Mucosa of stomach (tissue), 1 donor: ENCODE measurements around the gene PVALEF.

ENCODE experiments used
- H3K27me3 ChIP-seq: one replicate; pipeline ENCODE4 v1.7.0; 2013; ENCODE audit warnings: mild to moderate bottlenecking, low read length; ENCODE audit not compliant: control insufficient read depth, insufficient read depth
- H3K36me3 ChIP-seq: one replicate; pipeline ENCODE4 v1.7.0; 2013; ENCODE audit warnings: low read length; ENCODE audit not compliant: control insufficient read depth, insufficient read depth
- H3K4me1 ChIP-seq: one replicate; pipeline ENCODE4 v1.7.0; 2013; ENCODE audit warnings: mild to moderate bottlenecking, low read length; ENCODE audit not compliant: control insufficient read depth, insufficient read depth
- H3K4me3 ChIP-seq: one replicate; pipeline ENCODE4 v1.7.0; 2013; ENCODE audit warnings: low read length
- H3K9ac ChIP-seq: one replicate; pipeline ENCODE4 v1.7.0; 2013; ENCODE audit warnings: mild to moderate bottlenecking, low read length, moderate library complexity
- H3K9me3 ChIP-seq: one replicate; pipeline ENCODE4 v1.7.0; 2013; ENCODE audit warnings: mild to moderate bottlenecking, low read length, moderate library complexity; ENCODE audit not compliant: control insufficient read depth
- donor health status: Pancreatic carcinoma.

The PVALEF gene

DNA sequence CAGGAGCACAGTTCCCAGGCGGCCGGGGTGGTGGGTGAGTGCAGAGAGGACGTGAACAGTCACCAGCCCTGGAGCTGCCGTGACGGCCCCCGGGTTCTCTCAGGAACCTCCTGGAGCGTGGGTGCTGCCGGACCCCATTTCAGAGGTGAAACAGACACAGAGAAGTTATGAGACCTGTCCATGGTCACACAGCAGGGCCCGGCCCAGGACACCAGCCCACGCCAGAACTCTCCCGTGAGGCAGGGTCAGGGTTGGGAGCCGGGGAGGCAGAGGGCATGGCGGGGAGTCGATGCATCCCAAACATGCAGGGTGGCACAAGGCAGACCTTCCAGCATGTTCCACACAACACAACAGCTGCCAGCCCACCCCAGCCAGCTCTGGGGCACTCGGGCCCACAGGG lies 3.8 kb upstream of the PVALEF start:
- Histone ChIP-seq H3K36me3 (no peaks in the 10 kb centered on the region), H3K9me3 (no peaks in the 10 kb centered on the region), H3K4me3 (no peak overlapping the region), H3K4me1 (peaks cover 5% of the 10 kb centered on the region), H3K9ac (no peak overlapping the region), H3K27me3 (peaks cover 22% of the 10 kb centered on the region)

GRCh38 chr17:81161972-81162371 lies 3.3 kb upstream of the PVALEF start:
- H3K9me3 ChIP-seq, result no peaks in the 10 kb centered on the region
- H3K4me3 ChIP-seq, result no peak overlapping the region
- H3K27me3 ChIP-seq, result peaks cover 26% of the 10 kb centered on the region

GRCh38 chr17:81162491-81162890 lies 2.8 kb upstream of the PVALEF start:
- H3K36me3 ChIP-seq, result no peaks in the 10 kb centered on the region
- H3K9ac ChIP-seq, result no peak overlapping the region
- peaks cover 5% of the 10 kb centered on the region for H3K4me1 ChIP-seq
- H3K27me3 ChIP-seq, result peaks cover 30% of the 10 kb centered on the region
- no peak overlapping the region for H3K4me3 ChIP-seq
- no peaks in the 10 kb centered on the region for H3K9me3 ChIP-seq

More at GRCh38 chr17:81161972-81162371, 3.3 kb upstream of the PVALEF start:
- Histone ChIP-seq H3K9ac (no peak overlapping the region), H3K36me3 (no peaks in the 10 kb centered on the region), H3K4me1 (peaks cover 5% of the 10 kb centered on the region)

DNA sequence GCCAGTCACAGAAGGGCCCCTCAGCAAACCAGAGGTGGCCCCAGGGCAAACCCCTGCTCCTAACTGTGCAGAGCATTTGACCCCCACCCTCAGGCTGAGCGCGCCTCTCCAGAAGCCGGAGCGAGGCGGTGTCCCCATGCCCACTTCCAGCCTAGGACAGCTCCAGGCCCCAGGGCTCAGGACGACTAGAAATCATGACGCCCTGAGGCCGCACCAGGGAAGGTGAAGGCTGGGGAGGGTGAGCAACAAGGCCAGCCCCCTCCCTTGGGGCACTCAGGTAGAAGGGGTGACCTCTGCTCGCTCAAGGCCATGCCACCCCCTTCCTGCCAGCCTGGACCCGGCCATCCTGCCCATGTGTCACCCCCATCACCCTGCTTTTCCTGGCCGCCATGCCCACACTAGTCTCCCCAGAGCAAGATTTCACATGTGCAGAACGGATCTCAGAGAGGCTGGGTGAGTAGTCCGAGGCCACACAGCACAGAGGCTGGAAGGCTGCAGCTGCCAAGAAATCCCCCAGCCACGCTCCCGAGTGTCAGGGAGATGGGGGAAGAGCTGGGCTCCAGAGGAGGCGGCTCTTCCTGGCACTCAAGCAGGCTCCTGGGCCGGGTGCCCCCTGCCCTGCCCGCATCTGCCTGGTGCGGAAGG lies 2.1 kb upstream of the PVALEF start:
- Histone ChIP-seq H3K27me3 (peaks cover 30% of the 10 kb centered on the region), H3K4me1 (peaks cover 5% of the 10 kb centered on the region), H3K4me3 (no peak overlapping the region), H3K36me3 (no peaks in the 10 kb centered on the region), H3K9me3 (no peaks in the 10 kb centered on the region), H3K9ac (no peak overlapping the region)

GRCh38 chr17:81163703-81164370 lies 1.5 kb upstream of the PVALEF start:
- Histone ChIP-seq H3K9ac (no peak overlapping the region), H3K36me3 (no peaks in the 10 kb centered on the region), H3K4me3 (no peak overlapping the region), H3K27me3 (peaks cover 30% of the 10 kb centered on the region), H3K4me1 (peaks cover 5% of the 10 kb centered on the region), H3K9me3 (no peaks in the 10 kb centered on the region)

DNA sequence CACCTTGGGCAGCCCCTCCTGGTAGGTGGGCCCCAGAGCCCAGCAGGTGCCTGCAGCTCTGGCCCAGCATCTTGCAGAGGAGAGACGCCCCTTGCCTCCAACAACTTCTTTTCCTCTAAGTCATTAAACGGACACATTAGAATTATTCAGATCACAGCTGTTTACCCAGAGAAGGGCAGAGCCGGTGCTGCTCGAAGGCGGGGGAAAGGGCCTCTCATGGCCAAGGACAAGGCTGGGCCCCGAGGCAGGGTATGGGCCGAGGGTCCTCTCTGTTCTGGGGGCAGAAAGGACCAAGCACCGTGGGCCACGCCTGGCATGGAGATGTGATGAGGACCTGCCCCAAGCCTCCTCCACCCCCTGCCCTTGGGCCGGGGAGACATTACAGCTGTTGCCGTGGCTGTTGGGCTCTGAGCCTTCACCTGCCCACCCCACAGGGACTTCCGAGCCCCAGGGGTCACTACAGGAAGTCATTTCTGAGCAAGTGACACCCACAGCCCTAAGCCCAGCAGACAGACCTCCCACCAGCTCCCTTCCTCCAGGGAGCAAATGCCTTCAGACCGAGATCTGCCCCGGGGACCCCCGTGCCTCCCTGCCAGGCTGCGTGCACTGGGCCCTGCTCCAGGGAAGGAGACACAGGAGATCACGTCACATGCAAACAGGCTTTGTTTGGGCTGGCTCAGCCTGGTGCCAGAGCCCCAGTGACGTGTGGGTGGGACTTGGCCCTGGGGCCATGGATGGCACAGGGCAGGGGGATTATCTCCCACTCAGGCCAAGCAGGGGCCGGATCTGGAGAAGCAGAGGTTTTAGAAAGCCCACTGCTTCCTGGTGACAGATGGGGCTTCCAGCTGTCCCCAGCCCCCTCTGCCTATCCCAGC lies 699 bp upstream of the PVALEF start:
- no peak overlapping the region for H3K4me3 ChIP-seq

GRCh38 chr17:81166033-81166492 lies 756 bp downstream of the PVALEF start, which contains the start of gene AATK:
AATK (minus strand) TSS chr17:81166221; CDS start chr17:81165992, 229 bp downstream.
- Histone ChIP-seq H3K9ac (no peak within 1 kb of the TSS), H3K27me3 (peaks cover 30% of the 10 kb centered on the region), H3K4me1 (peaks cover 5% of the 10 kb centered on the region), H3K36me3 (no peaks in the 10 kb centered on the region), H3K9me3 (no peaks in the 10 kb centered on the region), H3K4me3 (no peak within 1 kb of the TSS)

More for the DNA sequence above, 699 bp upstream of the PVALEF start:
- H3K9ac ChIP-seq, result no peak overlapping the region
- no peaks in the 10 kb centered on the region for H3K36me3 ChIP-seq
- H3K9me3 ChIP-seq, result no peaks in the 10 kb centered on the region
- peaks cover 5% of the 10 kb centered on the region for H3K4me1 ChIP-seq
- peaks cover 30% of the 10 kb centered on the region for H3K27me3 ChIP-seq

GRCh38 chr17:81167194-81167524 lies 1.9 kb downstream of the PVALEF start:
- Histone ChIP-seq H3K9ac (no peak overlapping the region), H3K27me3 (peaks cover 30% of the 10 kb centered on the region)

GRCh38 chr17:81167638-81168037 lies 2.3 kb downstream of the PVALEF start:
- Histone ChIP-seq H3K4me1 (peaks cover 10% of the 10 kb centered on the region), H3K27me3 (peaks cover 30% of the 10 kb centered on the region), H3K9me3 (no peaks in the 10 kb centered on the region), H3K4me3 (no peak overlapping the region), H3K9ac (no peak overlapping the region), H3K36me3 (no peaks in the 10 kb centered on the region)

More at GRCh38 chr17:81167194-81167524, 1.9 kb downstream of the PVALEF start:
- H3K36me3 ChIP-seq, result no peaks in the 10 kb centered on the region
- peaks cover 10% of the 10 kb centered on the region for H3K4me1 ChIP-seq
- H3K4me3 ChIP-seq, result no peak overlapping the region
- H3K9me3 ChIP-seq, result no peaks in the 10 kb centered on the region

DNA sequence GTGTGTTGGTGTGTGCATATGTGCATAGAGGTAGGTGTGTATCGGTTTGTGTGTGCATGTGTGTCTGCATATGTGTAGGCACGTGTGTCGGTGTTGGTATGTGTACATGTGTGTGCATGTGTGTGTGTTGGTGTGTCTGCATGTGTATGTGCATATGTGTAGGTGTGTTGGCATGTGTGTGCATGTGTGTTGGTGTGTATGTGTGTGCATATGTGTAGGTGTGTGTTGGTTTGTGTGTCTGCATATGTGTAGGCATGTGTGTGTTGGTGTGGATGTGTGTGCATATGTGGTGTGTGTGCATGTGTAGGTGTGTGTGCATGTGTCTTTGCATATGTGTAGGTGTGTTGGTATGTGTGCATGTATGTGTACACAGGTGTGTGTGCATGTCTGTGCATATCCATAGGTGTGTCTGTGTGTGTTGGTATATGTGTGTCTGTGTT lies 4.6 kb downstream of the PVALEF start:
- H3K9me3 ChIP-seq, result no peaks in the 10 kb centered on the region
- peaks cover 19% of the 10 kb centered on the region for H3K27me3 ChIP-seq

DNA sequence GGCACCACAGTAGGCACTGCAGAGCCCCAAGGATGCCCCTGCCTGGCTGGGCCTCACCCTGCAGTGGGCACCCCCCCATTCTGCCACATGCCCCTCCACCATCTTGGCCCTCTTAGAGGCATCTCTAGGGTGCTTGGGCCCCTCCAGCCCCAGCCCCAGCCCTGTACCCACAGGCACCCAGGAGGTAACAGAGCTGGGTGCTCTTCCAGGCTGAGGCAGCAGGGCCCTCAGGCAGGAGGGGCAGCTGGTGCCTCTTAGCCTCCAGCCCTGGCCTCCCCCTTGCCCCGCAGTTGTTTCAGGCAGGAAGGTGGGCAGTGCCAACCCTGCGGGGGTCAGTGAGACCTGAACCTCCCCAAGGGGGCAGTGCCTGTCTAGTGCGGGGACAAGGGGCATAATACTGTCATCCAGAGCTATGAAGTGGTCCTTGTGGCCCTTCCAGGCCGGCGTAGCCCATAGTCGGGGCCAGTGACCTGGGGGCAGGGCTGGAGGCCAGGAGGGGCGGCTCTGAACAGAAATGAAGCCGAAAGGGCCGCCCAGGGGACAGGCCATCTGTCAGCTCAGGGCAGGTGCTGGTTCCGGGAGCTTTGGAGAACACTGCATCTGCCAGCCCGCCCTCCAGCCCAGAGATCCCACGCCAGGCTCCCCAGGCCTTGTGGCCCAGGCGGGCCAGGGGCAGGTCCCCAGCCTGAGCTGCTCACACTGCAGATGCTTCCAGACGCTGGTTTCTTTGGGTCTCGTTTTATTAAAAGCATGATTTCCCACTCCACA lies 5.6 kb downstream of the PVALEF start:
- peaks cover 5% of the 10 kb centered on the region for H3K4me1 ChIP-seq
- no peaks in the 10 kb centered on the region for H3K9me3 ChIP-seq
- no peaks in the 10 kb centered on the region for H3K36me3 ChIP-seq
- H3K4me3 ChIP-seq, result no peak overlapping the region
- H3K27me3 ChIP-seq, result peaks cover 10% of the 10 kb centered on the region
- no peak overlapping the region for H3K9ac ChIP-seq

More for the DNA sequence above, 4.6 kb downstream of the PVALEF start:
- no peaks in the 10 kb centered on the region for H3K36me3 ChIP-seq
- no peak overlapping the region for H3K9ac ChIP-seq
- H3K4me1 ChIP-seq, result peaks cover 10% of the 10 kb centered on the region
- no peak overlapping the region for H3K4me3 ChIP-seq
